GM12892 (cell line): ENCODE data around the gene ATF5.

ENCODE experiments used
- POLR2A ChIP-seq: IDR thresholded peaks from 2 replicates; pipeline ENCODE4 v1.6.1; 2011; ENCODE audit warnings: low read depth, low read length, control low read depth
- POLR2AphosphoS5 ChIP-seq: IDR thresholded peaks from 2 replicates; pipeline ENCODE4 v1.6.1; 2011; ENCODE audit warnings: low read depth, low read length, control low read depth
- TAF1 ChIP-seq: IDR thresholded peaks from 2 replicates; pipeline ENCODE4 v1.6.1; 2011; ENCODE audit warnings: low read depth, mild to moderate bottlenecking, control low read depth, low read length, borderline replicate concordance

GRCh38 chr19:49931293-49932040 is 2.5 kb downstream of the ATF5 start:
- TF ChIP-seq POLR2A (peak; percentile 56; the same call in 1 of the 2 replicates), POLR2AphosphoS5 (peak; percentile 51), TAF1 (no peak)
